ENCODE data around the gene MYO1C.

The MYO1C gene

DNA sequence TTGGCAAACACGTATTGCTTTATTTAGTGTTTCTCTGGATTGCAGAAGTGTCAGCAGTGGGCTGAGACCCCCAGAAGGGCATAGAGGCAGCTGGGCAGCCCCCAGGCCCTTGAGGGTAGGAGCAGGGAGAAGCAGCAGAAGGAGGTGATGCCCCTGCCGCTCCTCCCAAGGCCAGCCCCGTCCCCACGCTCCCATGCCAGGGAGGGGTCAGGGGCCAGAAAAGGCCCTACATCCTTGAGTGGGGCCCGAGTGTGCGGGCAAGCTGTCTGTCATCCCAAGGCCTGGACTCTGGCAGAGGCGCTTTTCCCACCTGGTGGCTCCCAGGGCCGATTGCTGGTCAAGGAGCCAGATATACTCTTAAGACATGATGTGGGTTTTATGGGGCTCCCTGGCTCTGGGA, 28.3 kb downstream of the MYO1C start:
- H3K4me3 ChIP-seq (ENCODE audit: low read depth, low read length), result no peak overlapping the region
- TF ChIP-seq, protein P1, sequence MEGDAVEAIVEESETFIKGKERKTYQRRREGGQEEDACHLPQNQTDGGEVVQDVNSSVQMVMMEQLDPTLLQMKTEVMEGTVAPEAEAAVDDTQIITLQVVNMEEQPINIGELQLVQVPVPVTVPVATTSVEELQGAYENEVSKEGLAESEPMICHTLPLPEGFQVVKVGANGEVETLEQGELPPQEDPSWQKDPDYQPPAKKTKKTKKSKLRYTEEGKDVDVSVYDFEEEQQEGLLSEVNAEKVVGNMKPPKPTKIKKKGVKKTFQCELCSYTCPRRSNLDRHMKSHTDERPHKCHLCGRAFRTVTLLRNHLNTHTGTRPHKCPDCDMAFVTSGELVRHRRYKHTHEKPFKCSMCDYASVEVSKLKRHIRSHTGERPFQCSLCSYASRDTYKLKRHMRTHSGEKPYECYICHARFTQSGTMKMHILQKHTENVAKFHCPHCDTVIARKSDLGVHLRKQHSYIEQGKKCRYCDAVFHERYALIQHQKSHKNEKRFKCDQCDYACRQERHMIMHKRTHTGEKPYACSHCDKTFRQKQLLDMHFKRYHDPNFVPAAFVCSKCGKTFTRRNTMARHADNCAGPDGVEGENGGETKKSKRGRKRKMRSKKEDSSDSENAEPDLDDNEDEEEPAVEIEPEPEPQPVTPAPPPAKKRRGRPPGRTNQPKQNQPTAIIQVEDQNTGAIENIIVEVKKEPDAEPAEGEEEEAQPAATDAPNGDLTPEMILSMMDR (IDR thresholded peaks at IDR 0.05; ENCODE audit: low read depth, low read length, missing control alignments), result no peak
- in situ Hi-C loops (cut with HindIII; ENCODE audit: low sequenced_read_pairs), result no loop called here
- DNase-seq (ENCODE audit: low read depth), result no peak

DNA sequence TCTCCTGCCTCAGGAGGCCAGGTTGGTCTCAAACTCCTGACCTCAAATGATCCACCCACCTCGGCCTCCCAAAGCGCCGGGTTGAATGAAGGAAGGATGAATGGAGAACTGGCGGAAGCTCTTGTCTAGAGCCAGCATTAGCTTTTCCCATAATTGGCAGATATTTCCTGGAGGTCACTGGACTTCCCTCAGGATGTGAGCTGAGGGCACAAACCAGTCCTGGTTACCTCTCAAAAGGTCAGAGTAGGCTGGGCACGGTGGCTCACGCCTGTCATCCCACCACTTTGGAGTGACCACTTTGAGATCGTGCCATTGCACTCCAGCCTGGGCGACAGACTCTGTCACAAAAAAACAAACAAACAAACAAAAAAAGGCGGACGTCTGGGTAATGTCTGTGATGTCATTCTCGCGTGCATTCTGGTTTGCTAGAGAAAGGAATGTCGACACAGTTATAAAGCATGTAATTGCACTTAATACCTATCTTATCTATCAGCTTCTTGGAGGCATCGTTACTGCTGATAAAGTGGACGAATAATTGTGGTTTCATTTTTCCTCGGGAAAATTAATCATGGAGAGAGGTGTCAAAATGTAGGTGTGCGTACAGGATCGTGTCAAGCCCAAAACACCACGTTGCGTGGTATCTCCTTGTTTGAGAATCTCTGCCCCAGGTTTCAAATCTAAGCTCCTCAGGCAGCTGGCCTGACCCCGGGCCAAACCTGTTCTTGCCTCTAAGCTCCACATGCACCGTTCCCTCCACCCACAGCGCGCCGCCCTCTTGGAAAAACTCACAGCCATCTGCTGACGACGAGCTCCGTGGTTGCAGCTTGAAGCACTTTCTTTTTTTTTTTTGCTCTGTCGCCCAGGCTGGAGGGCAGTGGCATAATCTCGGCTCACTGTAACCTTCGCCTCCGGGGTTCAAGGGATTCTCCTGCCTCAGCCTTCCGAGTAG, 30.0 kb downstream of the MYO1C start:
- in situ Hi-C loops (cut with HindIII; ENCODE audit: low sequenced_read_pairs), result no loop called here
- no peak overlapping the region for H3K4me3 ChIP-seq (ENCODE audit: low read depth, low read length)

DNA sequence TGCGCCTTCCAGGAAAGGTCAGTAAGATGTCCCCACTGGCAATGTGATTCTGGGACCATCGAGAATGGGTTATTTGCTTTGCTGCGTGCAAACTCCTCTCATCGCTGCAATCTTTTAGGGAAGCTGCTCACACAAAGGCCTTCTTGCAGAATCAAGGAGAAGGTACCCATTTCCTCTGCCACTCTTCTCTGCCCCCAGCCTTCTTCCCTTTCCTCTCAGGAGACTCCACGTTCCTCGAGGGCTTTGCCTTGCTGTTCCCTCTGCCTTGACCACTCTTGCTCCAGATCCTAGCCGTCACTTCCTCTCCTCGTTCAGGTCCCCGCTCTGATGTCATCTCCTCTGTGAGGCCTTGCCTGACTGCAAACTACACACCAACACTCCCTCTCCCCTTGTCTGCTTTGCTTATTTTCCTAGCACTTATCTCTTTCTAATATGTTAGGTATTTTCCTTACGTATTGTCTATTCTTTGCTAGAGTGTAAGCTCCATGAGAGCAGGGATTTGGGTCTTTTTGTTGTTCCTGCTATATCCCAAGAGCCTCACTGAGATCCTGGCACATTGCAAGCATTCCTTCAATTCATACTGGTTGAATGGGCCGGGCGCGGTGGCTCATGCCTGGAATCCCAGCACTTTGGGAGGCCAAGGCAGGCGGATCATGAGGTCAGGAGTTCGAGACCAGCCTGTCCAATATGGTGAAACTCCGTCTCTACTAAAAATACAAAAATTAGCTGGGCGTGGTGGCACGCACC, 31.1 kb downstream of the MYO1C start:
- no peak for DNase-seq (ENCODE audit: low read depth)

More for the DNA sequence above, 30.0 kb downstream of the MYO1C start:
- DNase-seq (ENCODE audit: low read depth), result no peak
- TF ChIP-seq, protein P1 (IDR thresholded peaks at IDR 0.05; ENCODE audit: low read depth, low read length, missing control alignments), result no peak

DNA sequence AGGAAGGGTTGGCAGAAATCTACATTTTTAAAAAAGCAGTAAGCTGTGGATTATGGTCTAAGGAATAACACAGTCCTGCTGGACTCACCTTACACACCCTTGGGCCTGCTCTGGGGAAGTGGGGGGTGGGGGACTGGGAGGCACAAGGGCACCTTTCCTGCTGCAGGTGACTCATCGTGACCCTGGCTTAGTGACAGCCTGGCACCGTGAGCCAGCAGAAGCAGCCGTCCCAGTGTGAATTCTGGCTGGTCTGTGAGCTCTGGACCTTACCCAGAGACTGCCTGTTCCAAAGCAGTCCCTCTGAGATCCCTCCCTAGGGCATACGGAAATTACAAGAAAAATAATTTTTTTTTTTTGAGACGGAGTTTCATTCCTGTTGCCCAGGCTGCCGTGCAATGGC, 32.3 kb downstream of the MYO1C start:
- TF ChIP-seq, protein P1 (IDR thresholded peaks at IDR 0.05; ENCODE audit: low read depth, low read length, missing control alignments), result no peak
- no peak for DNase-seq (ENCODE audit: low read depth)
- in situ Hi-C loops (cut with HindIII; ENCODE audit: low sequenced_read_pairs), result no loop called here
- no peak overlapping the region for H3K4me3 ChIP-seq (ENCODE audit: low read depth, low read length)

More for the DNA sequence above, 31.1 kb downstream of the MYO1C start:
- TF ChIP-seq, protein P1 (IDR thresholded peaks at IDR 0.05; ENCODE audit: low read depth, low read length, missing control alignments), result no peak
- in situ Hi-C loops (cut with HindIII; ENCODE audit: low sequenced_read_pairs), result no loop called here
- H3K4me3 ChIP-seq (ENCODE audit: low read depth, low read length), result no peak overlapping the region

DNA sequence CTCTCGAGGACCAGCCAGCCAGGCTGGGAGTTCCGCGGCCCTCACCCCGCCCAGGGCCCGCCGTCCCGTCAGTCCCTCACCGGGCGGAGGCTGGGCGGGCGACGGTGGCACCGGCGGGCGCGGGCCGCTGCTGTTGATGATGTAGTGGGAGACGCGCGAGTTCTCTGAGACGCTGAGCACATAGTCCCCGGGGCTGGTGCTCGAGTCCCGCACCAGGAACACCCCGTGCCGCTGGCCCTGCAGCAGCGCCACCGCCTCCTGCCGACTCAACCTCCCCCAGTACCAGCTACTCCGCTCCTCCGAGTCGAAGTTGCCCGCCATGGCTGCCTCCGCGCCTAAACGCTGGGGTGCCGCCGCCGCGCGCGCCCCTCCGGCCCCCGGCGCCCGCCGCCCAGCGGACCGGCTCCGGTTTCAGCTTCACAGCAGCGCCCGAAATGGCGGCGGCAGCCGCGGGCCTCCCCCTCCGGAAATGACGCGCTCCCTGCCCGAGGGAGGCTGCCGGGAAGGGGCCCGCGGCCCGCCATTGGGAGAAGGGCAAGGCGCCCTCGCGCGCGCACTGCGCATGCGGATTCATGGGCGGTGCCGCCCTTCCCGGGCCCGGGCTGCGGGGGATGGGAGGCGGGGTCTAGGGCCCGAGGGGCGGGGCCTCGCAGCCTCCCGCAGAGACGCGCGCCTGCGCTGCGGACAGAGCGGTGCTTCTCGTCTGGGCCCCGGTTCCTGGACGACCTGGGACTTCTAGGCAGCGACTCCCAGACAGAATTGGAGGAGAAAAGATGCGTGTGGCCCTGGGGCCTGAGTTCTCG, 36.5 kb downstream of the MYO1C start, which contains the start of gene CRK:
Gene CRK (minus strand): TSS at position 436 of the 803 bp plus-strand sequence. CDS start 115 bp downstream, at position 321.
- peak; percentile 89 for DNase-seq (ENCODE audit: low read depth)
- in situ Hi-C loops (cut with HindIII; ENCODE audit: low sequenced_read_pairs), result no loop called here
- peak within 1 kb of the TSS; percentile 95 for H3K4me3 ChIP-seq (ENCODE audit: low read depth, low read length)
- TF ChIP-seq, protein P1 (IDR thresholded peaks at IDR 0.05; ENCODE audit: low read depth, low read length, missing control alignments), result no peak

Measured in astrocyte of the cerebellum (primary cell).